Activated naive CD4-positive, alpha-beta T cell treated with Interleukin-2 at 50 U/mL for 16 hours (primary cell): ENCODE results near the gene FBXO48.

ENCODE experiments used
- DNase-seq: peaks from one replicate; pipeline ENCODE4 v3.0.0-alpha.2; 2020

FBXO48 gene

DNA sequence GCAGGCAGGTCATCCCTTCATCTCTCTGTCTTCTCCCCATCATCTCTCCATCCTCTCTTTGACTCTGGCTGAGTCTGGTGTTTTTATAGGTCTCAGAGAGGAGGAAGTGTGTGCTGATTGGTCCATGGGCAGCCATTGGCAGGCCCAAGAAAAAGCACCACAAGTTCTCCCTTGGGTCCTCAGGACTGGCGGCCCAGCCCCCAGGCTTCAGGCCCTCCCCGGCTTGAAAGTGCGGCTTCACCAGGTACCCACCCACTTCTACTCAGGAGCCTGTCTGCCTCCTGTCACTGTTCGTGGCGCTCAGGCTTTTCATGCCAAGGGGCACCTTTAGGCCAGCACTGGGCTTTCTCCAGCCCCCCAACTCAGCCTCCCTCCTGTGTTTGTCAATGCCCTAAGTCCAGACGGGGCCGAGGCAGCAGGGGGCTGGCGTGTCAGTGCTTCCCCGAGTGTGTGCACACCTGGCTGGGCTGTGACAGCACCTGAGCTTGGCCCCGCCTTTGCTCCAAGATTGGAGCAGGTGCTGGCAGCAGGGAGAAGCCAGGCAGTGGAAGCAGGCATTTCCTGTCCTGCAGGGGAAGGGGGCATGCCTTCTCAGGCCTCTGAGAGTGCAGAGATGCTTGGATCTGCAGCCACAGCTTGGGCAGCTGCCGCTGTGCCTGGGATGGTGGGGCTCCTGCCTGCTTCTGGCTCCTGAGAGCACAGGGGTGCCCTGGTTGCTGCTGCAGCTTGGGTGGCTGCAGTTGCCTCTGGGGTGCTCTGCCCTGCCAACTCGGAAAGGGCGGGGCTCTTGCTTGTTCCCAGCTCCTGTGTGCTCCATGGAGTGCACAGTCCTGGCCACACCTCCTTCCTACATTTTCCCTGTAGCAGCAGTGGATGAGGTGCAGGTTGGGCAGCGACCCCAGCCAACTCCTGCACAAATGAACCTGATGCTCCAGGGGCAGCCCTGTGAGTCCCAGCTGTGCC lies 34.1 kb downstream of the FBXO48 start:
- no peak for DNase-seq

DNA sequence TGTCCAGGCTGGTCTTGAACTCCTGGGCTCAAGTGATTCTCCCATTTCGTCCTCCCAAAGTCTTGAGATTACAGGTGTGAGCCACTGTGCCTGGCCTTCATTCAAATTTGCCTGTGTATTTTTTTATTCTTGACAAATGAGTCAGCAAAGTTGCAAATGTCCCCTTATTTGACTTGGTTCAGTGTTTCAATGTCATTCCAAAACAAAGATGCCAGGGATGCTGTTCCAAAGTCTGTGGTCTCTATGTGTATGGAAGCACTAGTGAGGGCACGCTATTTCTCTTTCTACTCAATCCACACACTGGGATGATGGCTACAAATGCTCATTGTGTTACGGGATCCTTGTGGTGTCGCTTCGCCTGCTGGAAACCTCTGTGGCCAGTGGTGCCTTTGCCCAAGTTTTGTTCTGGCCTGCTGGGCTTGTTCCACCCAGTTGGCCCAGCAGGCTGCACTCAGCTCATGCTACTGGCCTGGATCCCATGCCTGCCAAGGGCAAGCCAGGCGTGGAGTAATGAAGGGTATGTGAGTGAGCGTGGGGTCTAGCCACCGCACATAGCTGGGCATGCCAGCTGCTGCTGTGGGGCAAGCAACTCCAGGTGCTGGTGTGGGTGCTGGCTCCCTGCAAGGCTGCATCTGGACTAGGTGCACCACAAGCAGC lies 35.6 kb downstream of the FBXO48 start:
- no peak for DNase-seq

DNA sequence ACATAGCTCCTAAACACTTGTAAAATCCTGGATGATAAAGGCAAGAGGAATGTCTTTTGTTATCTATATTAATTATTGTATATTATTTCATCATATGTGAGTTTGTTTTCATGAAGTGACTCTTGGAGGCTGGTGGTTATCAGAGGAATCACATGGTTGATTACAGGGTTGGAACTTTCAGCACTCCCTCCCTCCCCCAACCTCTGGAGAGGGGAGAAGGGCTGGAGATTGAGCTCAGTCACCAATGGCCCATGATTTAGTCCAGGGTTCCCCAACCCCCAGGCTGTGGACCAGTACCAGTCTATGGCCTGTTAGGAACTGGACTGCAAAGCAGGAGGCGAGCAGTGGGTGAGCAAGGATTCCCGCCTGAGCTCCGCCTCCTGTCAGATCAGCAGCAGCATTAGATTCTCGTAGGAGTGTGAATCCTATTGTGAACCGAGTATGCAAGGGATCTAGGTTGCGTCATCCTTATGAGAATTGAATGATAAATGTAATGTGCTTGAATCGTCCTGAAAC lies 37.7 kb downstream of the FBXO48 start:
- DNase-seq, result no peak

DNA sequence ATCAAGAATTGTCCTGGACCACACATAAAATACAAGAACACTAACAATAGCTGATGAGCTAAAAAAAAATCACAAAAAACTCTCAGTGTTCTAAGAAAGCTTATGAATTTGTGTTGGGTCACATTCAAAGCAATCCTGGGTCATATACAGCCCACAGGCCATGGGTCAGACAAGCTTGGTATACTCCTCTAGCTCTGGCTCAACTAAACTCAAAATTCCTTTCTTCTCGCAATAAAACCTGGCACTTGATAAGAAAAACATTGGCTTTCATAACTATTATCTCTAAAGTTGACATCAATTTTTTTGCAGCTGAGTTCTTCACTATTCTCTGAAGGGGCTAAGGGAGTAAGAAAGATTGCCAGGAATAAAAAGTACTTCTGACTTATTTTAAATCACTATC lies 38.3 kb downstream of the FBXO48 start:
- no peak for DNase-seq

DNA sequence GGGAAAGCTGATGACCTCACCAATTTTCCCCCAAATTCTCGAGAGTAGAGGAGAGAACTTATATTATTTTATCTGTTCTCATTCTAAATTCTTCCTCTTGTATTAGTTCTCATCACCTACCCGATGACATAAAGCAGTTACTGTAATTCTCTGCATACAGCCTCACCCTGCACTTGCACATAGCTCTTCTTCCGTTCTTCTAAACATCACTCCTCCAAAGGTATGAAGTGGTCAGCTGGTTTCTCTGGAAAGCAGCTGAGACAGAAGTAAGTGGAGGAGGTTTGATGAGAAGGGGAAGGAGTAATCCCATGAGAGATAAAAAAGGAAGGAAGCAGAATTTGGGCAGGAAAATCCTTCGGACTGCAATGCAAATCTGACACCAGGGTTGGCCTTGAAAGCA lies 39.0 kb downstream of the FBXO48 start:
- no peak for DNase-seq

DNA sequence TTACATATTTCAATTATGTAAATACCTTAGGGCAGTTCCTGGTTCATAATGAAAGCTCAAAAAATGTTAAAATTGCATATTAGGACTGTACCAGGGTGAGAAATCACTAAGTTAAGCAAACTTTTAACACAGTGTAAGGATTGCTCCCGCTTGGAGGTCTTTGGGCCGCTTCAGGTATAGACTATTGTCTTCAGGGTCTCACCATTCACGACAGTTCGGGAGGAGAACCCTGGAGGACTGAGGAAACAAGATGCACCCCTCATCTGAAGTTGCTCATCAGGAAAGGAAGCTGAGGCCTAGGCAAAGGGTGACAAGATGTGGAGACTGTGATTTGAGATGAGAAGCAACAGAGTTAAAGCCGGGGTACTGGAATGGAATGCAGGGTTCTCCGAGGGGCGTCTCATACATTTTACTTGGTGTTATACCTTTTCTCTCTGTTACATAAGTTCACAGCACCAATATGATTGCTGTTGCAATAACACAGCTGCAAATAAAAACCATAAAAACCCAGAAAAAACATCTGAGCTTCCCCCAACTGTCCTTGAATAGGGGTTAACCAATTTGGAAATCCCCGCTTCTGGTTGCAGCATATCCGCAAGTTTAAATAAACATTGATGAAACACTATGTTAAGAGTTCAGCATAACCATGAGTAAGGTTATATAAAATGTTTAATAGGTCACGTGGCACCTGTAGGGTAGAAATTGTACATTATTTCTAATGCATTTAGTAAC lies 40.1 kb downstream of the FBXO48 start:
- DNase-seq, result no peak

DNA sequence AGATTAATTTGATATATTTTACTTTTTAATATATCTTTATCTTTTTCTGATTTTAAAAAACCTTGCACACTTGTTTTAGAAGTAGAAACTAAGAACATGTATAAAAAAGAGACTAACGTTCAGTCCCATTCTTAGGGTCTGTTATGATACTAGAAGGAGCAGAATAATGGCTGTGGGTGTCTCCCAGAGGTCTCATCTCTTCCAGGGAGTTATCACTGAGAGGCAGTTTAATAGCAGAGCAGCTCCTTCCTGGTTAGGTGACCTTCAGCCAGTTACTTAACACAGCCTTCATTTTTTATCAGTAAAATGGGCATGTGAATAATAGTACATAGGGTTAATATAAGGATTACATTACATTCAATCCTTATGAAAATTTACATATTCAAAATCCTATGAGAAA lies 40.6 kb downstream of the FBXO48 start:
- no peak for DNase-seq

DNA sequence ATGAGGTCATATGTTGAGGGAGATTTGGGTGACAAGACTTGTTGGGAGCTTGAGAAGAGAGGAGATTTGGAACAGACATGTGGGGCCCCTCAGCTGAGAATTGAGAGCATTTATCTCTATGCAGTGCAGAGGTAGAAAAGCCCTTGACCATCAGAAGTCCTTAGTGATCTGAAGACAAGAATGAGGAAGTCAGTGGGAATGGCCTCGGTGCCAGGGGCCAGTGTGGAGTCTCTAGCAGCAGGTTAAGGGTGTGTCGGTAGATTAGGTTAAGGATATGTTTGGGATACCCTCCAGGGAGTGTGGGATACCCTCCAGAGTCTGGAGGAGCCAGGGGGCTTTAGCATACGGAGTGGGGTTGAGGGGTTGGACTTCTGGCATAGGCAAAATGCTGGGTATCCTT lies 41.6 kb downstream of the FBXO48 start:
- DNase-seq, result no peak

DNA sequence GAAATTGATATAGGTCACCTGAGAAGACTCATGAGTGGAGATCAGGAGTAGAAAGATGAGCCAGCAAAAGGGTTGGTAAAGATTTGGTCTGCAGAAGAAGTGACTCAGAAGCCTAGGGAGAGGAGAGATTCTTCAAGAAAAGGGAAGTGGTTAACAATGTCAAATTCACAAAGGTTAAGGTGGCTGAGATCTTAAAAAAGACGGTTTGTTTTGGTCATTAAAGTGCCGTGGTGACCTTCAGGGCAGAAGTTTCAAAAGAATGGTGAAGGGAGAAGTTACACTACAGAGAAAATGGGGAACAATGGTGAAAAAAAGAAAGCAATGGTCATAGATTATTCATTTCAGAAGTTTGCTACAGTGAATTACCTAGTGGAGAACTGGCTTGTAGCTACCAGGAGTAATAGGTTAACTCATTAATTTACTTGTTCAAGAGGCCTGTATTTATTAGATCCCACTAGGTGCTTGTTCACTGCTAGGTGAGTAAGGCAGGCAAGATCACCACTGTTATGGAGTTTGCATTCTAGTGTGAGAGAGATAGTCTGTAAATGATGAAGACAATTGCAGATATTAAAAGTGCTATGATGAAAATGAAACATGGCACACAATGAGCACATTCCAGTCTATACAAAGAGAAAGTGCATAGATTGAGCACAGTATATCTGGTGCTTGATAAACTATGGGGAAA lies 43.0 kb downstream of the FBXO48 start:
- DNase-seq, result no peak

DNA sequence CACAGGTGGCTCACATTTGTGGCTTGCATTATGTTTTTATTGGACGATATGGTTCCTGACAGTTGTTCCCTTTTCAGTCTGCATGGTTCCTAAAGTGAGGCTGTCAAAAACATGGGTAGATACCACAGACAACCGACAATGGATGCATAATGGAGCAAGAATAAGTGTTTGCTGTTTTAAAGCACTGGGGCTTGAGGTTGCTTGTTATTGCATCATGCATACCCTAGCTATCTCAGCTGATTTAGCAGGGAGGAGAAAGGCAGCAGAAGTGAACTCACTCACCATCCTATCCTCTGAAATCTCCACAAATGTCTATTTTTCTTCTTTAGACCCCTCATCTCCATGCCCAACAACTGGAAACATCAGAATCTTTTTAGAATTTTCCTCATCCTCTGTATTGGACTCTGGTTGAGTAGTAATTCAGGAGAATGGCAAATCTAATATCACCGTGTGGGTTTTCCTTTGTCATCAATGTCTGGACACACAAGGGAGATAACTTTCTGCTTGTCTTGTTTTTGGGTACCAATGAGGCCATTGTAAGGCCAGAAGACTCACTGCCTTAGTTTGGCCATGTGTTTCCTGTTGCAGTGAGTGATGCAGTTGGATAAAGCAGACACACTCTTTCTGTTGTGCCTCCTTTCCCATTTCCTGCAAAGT lies 46.7 kb downstream of the FBXO48 start:
- DNase-seq, result no peak

DNA sequence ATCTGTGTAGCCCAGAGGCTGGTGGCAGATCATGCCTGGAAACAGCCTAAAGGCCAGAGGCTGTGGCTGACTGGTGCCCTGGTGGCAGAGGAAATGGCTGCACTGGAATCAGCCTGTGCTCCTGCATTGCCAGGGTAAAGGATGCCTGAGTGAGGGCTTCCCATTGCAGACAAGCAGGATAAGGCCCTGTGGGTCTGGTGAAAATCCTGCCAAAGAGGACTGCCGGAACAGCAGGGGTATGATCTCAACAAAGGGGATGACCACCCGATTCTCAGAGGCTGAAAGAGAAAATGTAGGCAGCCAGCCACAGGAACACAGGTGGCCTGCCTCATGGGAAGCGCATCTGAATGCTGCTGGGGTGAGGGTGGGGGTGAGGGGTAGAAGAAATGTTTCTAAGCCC lies 48.2 kb downstream of the FBXO48 start:
- no peak for DNase-seq

DNA sequence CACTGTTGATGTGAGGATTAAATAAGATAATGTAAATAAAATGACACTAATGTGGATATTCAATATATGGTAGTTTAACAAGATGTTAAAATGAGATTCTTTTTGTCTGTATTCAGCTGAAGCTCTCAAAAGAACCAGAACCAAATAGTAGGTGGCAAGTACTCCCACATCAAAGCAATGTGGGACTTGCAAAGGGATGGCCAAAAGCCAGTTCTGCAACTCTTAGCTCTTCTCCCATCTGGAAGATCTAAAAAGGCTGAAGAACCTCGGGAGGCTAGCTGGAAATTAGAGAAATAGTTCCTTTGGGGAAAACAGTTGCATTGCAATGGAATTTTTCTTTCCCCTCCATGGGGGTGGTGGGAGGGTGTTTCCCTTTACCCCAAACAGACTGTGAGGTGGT lies 48.7 kb downstream of the FBXO48 start:
- no peak for DNase-seq

DNA sequence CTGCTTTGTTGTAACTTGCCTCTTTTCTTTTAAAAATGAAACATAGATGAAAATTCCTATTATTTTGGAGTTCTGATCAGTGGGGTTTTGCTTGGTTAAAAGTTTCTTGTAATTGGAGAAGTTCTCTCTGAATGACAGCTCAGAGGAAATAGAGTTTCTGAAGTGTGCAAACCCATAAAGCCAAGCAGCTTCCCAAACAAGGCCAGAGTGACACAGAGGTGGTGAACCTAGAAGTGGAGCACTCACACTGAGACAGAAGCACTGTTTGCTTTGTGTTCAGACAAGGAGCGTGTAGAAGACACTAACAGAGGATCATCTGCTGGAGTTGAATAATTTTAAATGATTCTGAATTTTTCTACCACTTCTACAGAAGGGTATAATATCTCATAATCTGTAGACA lies 49.2 kb downstream of the FBXO48 start:
- no peak for DNase-seq

DNA sequence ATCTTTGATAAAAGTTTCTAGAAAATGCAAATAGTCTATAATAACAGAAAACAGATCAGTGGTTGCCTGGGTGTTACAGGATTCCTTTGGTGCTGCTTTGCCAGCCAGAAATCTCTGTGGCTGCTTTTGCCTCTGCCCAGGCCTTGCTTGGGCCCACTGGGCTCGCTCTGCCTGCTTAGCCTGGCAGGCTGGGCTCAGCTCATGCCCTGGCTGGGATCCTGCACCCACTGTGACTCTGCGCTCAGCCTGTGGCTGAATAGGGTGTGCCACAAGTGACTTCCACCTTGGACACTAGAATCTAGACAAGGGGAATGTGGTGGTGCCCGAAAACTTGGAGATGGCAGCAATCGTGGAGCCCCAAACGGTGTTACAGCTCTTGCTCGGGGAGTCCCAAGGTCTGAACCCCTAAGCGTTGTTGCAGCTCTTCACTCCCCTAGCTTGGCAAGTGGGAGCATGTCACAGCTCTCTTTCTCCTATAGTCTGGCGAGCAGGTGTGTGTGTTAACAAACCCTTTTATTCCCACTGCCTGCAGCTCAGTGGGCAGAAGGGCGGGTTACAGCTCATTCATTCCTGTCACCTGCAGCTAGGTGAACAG lies 50.9 kb downstream of the FBXO48 start:
- DNase-seq, result no peak

DNA sequence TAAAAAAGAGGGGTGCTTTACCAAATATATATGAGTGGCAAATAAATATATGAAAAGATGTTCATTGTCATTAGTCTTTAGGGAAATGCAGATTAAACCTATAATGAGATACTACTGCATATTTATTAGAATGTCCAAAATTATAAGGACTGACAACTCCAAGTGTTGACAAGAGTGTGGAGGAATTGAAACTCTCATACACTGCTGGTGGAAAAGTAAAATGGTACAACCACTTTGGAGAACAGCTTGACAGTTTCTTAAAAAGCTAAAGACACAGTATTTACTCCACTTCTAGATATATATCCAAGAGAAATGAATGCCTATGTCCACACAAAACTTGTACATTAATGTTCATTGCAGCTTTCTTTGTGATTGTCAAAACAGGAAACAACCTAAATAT lies 51.6 kb downstream of the FBXO48 start:
- no peak for DNase-seq

DNA sequence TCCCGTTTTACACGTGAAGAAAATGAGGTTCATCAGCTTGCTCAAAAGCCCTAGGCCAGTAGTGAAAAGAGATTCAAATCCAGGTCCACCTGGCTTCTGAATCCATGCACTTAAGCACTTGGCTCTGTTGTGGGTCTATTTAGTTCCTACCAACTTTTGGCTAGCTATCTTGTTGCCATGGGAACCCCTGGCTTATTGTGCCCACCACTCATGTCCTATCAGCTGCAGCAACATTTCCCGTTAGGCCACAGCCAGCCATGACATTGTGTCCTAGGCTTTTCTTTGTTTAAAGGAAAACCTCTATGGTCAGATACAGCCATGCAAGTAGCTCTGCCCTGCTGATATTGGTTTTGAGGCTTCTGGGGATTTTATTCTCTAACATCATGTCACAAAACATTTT lies 52.2 kb downstream of the FBXO48 start:
- no peak for DNase-seq

DNA sequence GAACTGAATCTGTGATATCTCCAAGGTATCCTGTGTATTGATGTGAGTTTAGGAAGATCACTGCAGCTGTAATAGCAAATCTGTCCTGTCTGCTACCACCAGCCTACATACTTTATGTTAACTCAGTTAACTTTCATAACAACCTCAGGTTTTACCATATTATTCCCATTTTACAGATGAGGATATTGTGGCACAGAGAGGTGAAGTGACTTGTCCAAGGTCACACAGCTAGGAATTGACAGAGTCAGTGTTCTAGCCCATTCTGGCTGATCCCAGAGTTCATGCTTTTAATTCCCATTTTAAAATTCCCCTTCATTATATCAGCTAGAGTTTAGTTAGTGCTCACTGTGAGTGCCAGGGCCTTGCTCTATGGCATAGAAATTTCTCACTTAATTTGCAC lies 52.6 kb downstream of the FBXO48 start:
- DNase-seq, result no peak

DNA sequence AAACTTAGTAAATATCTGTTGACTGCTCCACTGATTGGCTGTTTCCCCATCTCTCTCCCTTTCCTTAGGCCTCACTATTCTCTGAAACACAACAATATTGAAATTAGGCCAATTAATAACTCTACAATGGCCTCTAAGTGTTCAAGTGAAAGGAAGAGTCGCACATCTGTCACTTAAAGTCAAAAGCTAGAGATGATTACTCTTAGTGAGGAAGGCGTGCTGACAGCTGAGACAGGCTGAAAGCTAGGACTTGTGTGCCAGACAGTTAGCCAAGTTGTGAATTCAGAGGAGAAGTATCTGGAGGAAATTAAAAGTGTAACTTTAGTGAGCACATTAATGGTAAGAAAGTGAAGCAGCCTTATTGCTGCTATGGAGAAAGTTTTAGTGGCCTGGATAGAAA lies 53.6 kb downstream of the FBXO48 start:
- no peak for DNase-seq

DNA sequence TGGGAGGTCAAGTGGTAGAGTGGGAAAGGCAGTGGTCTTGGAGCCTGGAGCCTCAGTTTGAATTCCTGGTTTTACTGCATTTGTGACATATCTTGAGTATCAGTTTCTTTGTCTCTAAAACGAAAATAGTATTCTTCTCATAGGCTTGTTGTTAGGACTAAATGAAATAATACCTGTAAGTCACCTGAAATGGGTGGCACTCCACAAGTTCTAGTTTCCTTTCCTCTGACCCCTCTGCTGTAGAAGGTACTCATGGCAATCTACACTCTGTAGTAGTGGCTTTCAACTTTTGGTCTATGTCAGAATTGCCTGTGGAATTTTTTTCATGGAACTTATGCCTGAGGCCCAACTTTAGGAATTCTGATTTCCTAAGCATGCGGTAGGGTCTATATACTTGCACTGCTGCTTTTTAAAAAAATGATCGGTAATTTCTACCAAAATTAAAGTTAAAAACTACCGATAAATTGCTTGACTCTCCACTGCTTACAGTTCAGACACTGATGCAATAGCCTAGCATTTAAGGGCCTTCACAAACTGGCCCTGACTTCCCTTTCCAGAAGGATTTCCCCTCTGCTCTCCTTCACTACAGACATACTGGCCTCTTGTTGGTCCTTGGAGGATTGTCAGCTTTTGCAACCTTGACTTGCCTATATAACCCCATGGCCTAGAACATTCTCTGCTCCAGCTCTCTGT lies 54.8 kb downstream of the FBXO48 start:
- no peak for DNase-seq

DNA sequence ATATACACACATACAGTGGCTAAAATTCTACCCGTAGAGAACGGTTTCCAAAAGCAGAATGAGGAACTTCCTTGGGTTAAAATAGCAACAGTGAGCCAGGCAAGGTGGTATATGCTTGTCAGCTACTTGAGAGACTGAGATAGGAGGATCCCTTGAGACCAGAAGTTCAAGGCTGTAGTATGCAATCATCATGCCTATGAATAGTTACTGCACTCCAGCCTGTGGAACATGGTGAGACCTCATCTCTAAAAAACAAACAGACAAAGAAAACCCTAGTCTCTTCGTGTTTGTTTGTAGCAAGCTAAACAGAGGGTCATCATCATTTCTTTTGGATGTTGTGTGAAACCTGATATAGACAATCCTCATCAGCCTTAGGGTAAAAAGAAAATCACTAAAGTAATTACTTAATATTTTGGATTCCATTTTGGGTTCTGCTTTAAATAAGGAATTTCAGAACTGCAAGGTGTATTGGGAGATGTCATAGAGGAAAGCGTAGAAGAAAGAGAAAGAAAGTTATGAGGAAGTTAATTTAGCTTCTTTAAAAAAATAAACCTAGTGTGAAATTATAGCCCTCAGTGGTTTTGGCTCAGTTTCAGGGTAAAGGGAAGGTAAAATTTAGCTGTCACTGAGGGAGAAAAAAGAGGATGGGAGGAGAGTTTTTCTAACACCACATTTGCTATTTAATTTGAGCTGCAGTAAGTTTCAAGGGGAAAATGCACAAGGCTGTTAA lies 55.5 kb downstream of the FBXO48 start:
- no peak for DNase-seq
